GM12874 (cell line): ENCODE results near the gene UBE2C.

Experiments used
- CTCF ChIP-seq: IDR thresholded peaks from 2 replicates; pipeline ENCODE4 v1.5.1; 2011; ENCODE audit warnings: low read depth, mild to moderate bottlenecking, control low read depth, low read length, moderate library complexity; ENCODE audit not compliant: insufficient read depth

The UBE2C gene

DNA sequence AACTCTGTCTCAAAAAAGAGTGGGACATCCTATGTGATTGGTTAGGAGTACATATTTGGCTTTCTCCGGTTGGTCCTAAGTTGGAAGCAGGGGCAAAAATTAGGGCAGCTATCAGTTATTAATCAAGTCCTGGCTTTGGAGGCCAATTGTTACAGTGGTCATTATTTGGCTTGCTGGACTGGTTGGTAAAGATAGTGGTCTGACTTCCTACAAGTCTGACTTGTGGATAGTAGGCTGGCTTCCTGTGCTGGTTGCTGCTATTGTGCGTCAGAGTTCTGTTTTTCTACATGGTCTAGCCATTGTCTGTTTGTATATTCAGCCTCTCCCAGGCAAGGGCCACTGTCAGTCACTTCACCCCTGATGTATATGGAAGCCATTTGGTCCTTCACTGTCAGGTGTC lies 37.8 kb downstream of the UBE2C start:
- no peak for TF ChIP-seq CTCF

DNA sequence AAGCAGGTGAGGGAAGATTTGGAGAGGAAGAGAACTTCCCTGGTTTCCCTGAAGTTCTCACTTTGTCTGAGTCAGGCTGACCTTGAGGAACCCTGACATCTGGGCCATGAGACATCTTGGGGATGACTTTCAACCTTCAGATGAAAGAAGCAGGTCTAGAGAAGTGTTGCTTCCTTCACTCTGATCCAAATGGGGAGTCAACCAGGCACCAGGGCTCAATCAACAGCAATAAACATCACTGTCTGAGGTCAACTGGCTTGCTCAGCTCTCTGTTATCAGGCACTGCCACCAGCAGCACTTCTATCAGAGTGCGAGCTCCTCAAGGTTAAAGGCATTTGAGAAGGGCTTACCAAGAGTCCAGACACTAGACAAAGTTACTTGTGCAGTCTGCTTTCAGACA lies 38.5 kb downstream of the UBE2C start:
- no peak for TF ChIP-seq CTCF

DNA sequence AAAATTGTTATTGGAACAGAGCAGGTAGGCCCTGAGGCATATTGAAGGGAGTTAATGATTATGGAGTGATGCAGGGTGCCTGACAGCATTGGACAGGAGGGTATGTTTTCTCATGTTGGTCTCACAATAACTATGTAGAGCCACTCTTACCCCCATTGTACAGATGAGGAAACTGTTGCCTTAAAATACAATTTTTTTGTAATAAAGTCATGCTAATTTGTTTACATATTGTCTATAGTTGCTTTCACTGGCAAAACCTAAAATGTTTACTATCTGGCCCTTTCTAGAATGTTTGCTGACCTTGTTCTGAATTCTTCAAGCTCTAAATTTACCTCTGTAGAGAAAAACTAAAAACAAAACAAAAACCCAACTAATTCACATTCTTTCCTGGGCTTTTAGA lies 39.1 kb downstream of the UBE2C start:
- TF ChIP-seq CTCF = no peak

DNA sequence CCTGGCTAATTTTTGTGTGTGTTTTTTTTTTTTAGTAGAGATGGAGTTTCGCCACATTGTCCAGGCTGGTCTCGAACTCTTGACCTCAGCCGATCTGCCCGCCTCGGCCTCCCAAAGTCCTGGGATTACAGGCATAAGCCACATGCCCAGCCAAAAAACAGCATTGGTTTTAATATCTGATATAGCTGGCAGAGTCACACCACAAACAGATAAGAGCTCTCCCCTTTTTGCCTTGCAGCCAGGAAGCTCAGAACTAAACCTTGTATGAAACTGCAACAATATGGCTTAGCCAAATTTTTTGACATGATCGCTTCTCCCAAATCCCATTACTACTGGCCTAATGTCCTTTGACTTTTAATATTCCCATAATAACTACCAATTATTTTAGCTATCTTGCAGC lies 39.9 kb downstream of the UBE2C start:
- no peak for TF ChIP-seq CTCF

- TF ChIP-seq CTCF = no peak
Observed at GRCh38 chr20:45853484-45853883, 41.0 kb downstream of the UBE2C start.

DNA sequence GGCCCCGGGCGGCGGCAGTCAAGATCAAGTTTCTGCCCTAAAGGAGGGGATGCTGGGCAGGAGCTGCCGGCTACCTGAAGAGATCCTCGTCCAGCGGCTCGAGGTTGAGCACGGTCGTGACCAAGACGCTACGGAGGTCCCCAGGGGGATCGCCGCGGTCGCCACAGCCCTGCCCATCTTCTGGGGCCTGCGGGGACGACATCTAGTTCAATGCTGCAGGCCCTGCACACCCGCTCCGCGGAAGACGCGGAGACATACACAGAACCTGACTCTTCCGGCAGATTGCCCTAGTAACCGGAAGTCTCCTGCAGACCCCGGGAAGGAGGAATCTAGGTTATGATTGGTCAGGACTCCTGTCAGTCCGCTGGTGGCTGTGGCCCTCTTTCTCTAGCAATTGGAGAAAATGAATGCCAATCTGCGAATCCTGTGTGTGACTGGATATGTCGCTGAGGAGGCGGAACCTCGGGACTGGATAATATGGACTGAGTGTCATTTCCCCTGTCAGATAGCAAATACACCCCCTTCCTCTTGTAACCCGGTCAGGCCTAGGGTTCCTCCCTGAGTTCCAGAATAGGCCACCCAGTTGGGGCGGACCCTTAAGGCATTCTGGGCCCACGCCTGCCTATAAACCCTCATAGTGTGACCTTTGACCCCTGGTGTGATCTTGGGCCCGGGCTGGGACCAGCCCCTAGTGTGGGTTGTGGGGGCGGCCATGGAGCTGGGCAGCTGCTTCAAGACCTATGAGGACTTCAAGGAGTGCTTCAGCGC lies 44.9 kb downstream of the UBE2C start, which contains the start of the genes ACOT8 and ZSWIM3:
Gene ACOT8 (minus strand): TSS at position 279 of the 768 bp plus-strand sequence. CDS start 77 bp downstream, at position 202.
Gene ZSWIM3 (plus strand): TSS at position 501 of the 768 bp plus-strand sequence. CDS start 212 bp downstream, at position 713.
- TF ChIP-seq CTCF = no peak

DNA sequence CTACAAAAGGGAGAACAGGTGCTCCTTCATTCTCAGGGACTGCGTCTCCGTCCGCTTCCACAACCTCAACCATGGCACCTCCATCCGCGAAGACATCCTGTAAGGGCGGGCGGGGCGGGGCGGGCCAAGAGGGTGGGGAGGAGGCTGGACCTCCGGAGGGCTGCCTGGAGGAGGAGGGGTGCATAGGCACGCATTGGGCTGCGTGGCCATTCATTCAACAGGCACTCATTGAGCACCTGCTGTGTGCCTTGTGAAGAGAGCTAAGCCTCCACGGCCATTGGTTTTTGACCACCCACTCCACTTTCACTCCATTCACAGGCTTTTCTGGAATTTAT lies 45.4 kb downstream of the UBE2C start:
- TF ChIP-seq CTCF = no peak

DNA sequence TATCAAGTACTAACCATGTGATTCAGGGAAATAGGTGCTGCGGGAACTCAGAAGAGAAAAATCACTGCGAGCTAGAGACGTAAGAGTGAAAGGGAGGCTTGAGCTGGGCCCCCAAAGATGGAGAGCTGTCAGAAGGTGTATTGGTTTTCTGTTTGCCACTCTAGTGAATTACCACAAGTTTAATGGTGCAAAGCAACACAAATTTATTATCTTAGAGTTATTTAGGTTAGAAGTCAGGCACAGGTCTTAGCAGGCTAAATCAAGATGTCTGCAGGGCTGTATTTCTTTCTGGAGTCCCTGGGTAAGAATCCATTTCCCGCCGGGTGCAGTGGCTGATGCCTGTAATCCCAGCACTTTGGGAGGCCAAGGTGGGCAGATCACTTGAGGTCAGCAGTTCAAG lies 47.5 kb downstream of the UBE2C start:
- no peak for TF ChIP-seq CTCF
